Measurements from ENCODE around the gene CHRDL2.

DNA sequence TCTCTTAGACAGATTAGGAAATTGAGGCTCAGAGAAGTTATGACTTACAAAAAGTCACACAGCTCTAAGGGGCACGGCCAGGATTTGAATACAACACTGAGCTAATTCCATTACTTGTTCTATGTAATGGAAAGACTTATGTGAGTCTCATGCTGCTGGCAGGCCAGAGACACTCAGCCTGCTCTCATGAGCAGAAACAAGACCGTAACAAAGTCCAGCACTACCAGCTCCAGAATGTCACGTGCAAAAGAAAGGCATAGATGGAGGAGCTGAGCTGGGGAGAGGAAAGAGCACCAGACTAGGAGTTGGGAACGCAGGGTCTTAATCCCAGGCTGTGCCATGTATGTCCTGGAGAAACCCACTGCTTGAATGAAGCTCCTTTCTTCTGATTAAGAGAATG is 1.8 kb downstream of the CHRDL2 start:
- no peak for TF ChIP-seq POLR2AphosphoS5 (IDR thresholded peaks at IDR 0.05)
- TF ChIP-seq, protein P1, sequence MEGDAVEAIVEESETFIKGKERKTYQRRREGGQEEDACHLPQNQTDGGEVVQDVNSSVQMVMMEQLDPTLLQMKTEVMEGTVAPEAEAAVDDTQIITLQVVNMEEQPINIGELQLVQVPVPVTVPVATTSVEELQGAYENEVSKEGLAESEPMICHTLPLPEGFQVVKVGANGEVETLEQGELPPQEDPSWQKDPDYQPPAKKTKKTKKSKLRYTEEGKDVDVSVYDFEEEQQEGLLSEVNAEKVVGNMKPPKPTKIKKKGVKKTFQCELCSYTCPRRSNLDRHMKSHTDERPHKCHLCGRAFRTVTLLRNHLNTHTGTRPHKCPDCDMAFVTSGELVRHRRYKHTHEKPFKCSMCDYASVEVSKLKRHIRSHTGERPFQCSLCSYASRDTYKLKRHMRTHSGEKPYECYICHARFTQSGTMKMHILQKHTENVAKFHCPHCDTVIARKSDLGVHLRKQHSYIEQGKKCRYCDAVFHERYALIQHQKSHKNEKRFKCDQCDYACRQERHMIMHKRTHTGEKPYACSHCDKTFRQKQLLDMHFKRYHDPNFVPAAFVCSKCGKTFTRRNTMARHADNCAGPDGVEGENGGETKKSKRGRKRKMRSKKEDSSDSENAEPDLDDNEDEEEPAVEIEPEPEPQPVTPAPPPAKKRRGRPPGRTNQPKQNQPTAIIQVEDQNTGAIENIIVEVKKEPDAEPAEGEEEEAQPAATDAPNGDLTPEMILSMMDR (IDR thresholded peaks at IDR 0.05), result no peak
- TF ChIP-seq POLR2A (IDR thresholded peaks at IDR 0.05), result no peak

Data from breast epithelium (tissue), 3 donors.